HepG2 (cell line): Measurements from ENCODE around the gene DUOXA1. TPM values are rescaled to one million over a fixed set of nuclear protein-coding genes. Genes with fewer than 3 reads are reported as not detected.
"Not testable (repeated sequence)": the region's sequence is repeated elsewhere in the genome, so short reads cannot be mapped to it uniquely, and the experiment has no call there.

Experiments
- ATAC-seq: fragments of 200-7000 bp; cut with Tn5 transposase; 3 replicates; pipeline ENCODE4 v1.9.1; 2020; ENCODE audit warnings: mild to moderate bottlenecking, moderate library complexity
- BruUV-seq: library from RNA; stranded (reverse); fragments of 400-500 nt; replicated peaks from 2 replicates; lab custom pipeline; 2021; lab: Mats Ljungman, UMichigan
- CTCF ChIA-PET: fragments of 300-600 bp; formaldehyde crosslinking; extraction: SDS; loops from one replicate; lab custom pipeline; 2021; ENCODE audit warnings: low total read pairs, inconsistent platforms, low intra/inter-chr PET ratio; lab: Yijun Ruan, JAX
- POLR2A ChIA-PET: fragments of 350-600 bp; sonication (Branson Sonifier 250); formaldehyde crosslinking; loops from one replicate; lab custom pipeline; 2020; ENCODE audit warnings: antibody characterized with exemption, inconsistent platforms; lab: Yijun Ruan, JAX
- DNase-seq: peaks from one replicate; pipeline ENCODE4 v3.0.0-alpha.2; 2015; ENCODE audit warnings: low spot score
- FAIRE-seq: peaks from 3 replicates; lab custom pipeline; 2011; peaks lifted over from hg19 to GRCh38; lab: Jason Lieb, UNC
- H2AFZ ChIP-seq: one replicate; pipeline ENCODE4 v1.6.1; 2011; ENCODE audit warnings: low read length, inconsistent platforms
- H3K27ac ChIP-seq: fragments of 300-600 bp; 3 replicates; pipeline ENCODE4 v1.8.0; 2011; ENCODE audit warnings: mixed run types, mild to moderate bottlenecking, mixed read lengths, low read length, inconsistent platforms; ENCODE audit not compliant: insufficient read depth; ENCODE audit errors: extremely low read length
- H3K27me3 ChIP-seq, 2 experiments: fragments of 200-600 bp in 1 of 2; 2 replicates in 1 of 2; 3 replicates in 1 of 2; pipeline versions ENCODE4 v1.6.0 to v1.8.0; 2011; ENCODE audit warnings: low read length in 2 of 2, mild to moderate bottlenecking in 2 of 2, moderate library complexity in 2 of 2, inconsistent platforms in 1 of 2; ENCODE audit not compliant: insufficient read depth in 2 of 2, control insufficient read depth in 1 of 2
- H3K36me3 ChIP-seq, 2 experiments: fragments of 200-600 bp in 1 of 2; replicated peaks in 1 of 2; 2 replicates in 1 of 2; 3 replicates in 1 of 2; pipeline versions ENCODE4 v1.5.1 to v1.8.0; 2011; ENCODE audit warnings: low read length in 2 of 2, inconsistent platforms in 1 of 2; ENCODE audit not compliant: insufficient read depth in 2 of 2, control insufficient read depth in 1 of 2
- H3K4me1 ChIP-seq: 2 replicates; pipeline ENCODE4 v1.5.1; 2012; ENCODE audit warnings: low read length, inconsistent platforms; ENCODE audit not compliant: insufficient read depth
- H3K4me2 ChIP-seq: 2 replicates; pipeline ENCODE4 v1.6.0; 2011; ENCODE audit warnings: low read depth, low read length, inconsistent platforms
- H3K4me3 ChIP-seq, 3 experiments: fragments of 200-600 bp in 1 of 3; sonication (generic), shearing (Covaris generic) in 1 of 3; replicated peaks in 1 of 3; 2 replicates each; pipeline ENCODE4 v1.5.1; 2011 to 2016; ENCODE audit warnings: low read length in 3 of 3, inconsistent platforms in 2 of 3, low read depth in 2 of 3, mild to moderate bottlenecking in 2 of 3, control low read depth in 1 of 3, mixed read lengths in 1 of 3; ENCODE audit not compliant: insufficient read depth in 1 of 3
- H3K79me2 ChIP-seq: one replicate; pipeline ENCODE4 v1.6.1; 2011; ENCODE audit warnings: low read length, inconsistent platforms; ENCODE audit not compliant: insufficient read depth
- H3K9ac ChIP-seq: 2 replicates; pipeline ENCODE4 v1.6.0; 2011; ENCODE audit warnings: mild to moderate bottlenecking, low read depth, low read length, inconsistent platforms; ENCODE audit not compliant: insufficient read depth
- H3K9me3 ChIP-seq: 2 replicates; pipeline ENCODE4 v1.5.1; 2012; ENCODE audit warnings: mild to moderate bottlenecking, low read length
- H4K20me1 ChIP-seq: 2 replicates; pipeline ENCODE4 v1.6.0; 2011; ENCODE audit warnings: inconsistent platforms, mild to moderate bottlenecking, low read length, moderate library complexity; ENCODE audit not compliant: insufficient read depth
- CBX5 ChIP-seq: sonication (generic); formaldehyde crosslinking; IDR thresholded peaks from 2 replicates; pipeline ENCODE4 v1.4.0; 2020; ENCODE audit warnings: missing genetic modification reagents, borderline replicate concordance
- CEBPZ ChIP-seq: IDR thresholded peaks from 2 replicates; pipeline ENCODE4 v1.6.1; 2012; ENCODE audit warnings: low read length, improper control_type of control experiment
- JUNB ChIP-seq: sonication (generic); formaldehyde crosslinking; IDR thresholded peaks from 2 replicates; pipeline ENCODE4 v1.8.0; 2022; ENCODE audit warnings: missing genetic modification reagents, mild to moderate bottlenecking, borderline replicate concordance
- KDM3A ChIP-seq: IDR thresholded peaks from 2 replicates; pipeline ENCODE4 v1.6.1; 2018; ENCODE audit warnings: low read depth, missing compliant biosample characterization
- WGBS: methylation state at CpG from one replicate; pipeline ENCODE4 v1.1.6; 2017; ENCODE audit warnings: low lambda C conversion rate; 5-methylcytosine and 5-hydroxymethylcytosine counted together
- in situ Hi-C: cut with HindIII; loops from 2 replicates; pipeline ENCODE4 v1.10.0; 2017; ENCODE audit warnings: low pct_unique_long_range_greater_than_20kb; ENCODE audit not compliant: extremely low pct_ligation_motif_present
- intact Hi-C: fragments of 100-400 bp; cut with micrococcal nuclease; formaldehyde crosslinking; loops from one replicate; pipeline ENCODE4 v1.10.0; 2022; ENCODE audit not compliant: unreplicated experiment
- polyA plus RNA-seq, 8 experiments: library from polyadenylated mRNA; depleted of rRNA in 3 of 8; stranded (reverse) in 7 of 8; unstranded in 1 of 8; fragments of >200 nt; fragmentation: Illumina TruSeq in 4 of 8; extraction: Trizol in 4 of 8; gene quantifications; 2 replicates each; pipeline versions ENCODE4 v1.2.1 to v1.2.3, GENCODE V29; 2011 to 2016; ENCODE audit warnings: low read depth in 4 of 8, missing spikeins in 1 of 8, mixed read lengths in 1 of 8; ENCODE audit not compliant: insufficient read depth in 1 of 8
- total RNA-seq, 5 experiments: library from RNA; depleted of rRNA; stranded (reverse); fragments of >200 nt; fragmentation: Illumina TruSeq; extraction: Trizol; gene quantifications; 2 replicates each; pipeline ENCODE4 v1.2.3, GENCODE V29; 2016; ENCODE audit warnings: low read depth in 1 of 5
- TF ChIP-seq, protein P1 (sequence below): sonication (generic); formaldehyde crosslinking; IDR thresholded peaks from 2 replicates; pipeline ENCODE4 v1.4.0; 2020; ENCODE audit warnings: missing genetic modification reagents, mild to moderate bottlenecking, borderline replicate concordance
- TF ChIP-seq, protein P2 (sequence below): sonication (generic); formaldehyde crosslinking; IDR thresholded peaks from 2 replicates; pipeline ENCODE4 v1.5.0; 2020; ENCODE audit warnings: mild to moderate bottlenecking, missing genetic modification reagents, borderline replicate concordance

Gene DUOXA1
- total and polyA plus RNA-seq, 2 of the 13 experiments (the other 11 are each of a cell fraction or from before 2014, with no cell fraction given): not detected

DNA sequence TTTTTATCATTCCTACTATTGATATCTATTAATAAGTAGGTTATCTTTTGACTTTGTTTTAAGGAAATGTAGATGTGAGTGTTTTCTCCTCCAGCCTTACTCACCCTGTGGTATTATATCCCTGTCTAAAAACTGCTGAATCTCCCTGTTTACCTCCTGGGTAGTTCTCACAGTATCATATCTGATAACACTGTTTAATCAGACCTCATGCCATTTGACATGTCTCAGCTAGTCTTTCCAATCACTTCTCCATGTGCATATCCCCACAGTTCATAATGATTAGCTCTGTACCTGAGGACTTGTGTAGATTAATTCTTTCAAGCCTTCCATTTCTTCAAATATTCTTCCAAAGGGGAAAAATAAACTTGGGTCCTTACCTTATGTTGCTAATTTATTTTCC lies 46.5 kb downstream of the DUOXA1 start:
- H3K4me2 ChIP-seq: no peak overlapping the region
- no peak for FAIRE-seq
- CTCF ChIA-PET: no interaction called here

GRCh38 chr15:45082412-45082811 lies 47.3 kb downstream of the DUOXA1 start:
- BruUV-seq, CTCF ChIA-PET, H4K20me1 ChIP-seq, H3K36me3 ChIP-seq, H2AFZ ChIP-seq, H3K27me3 ChIP-seq, ATAC-seq, DNase-seq, H3K9ac ChIP-seq, H3K4me2 ChIP-seq, POLR2A ChIA-PET, H3K27ac ChIP-seq, intact Hi-C loops, FAIRE-seq, H3K9me3 ChIP-seq, H3K79me2 ChIP-seq, H3K4me3 ChIP-seq, in situ Hi-C loops: not testable (repeated sequence)
- peaks cover 17% of the 10 kb centered on the region for H3K4me1 ChIP-seq
- WGBS: 61% methylated on average over 6 of the region's 10 CpGs

More for the DNA sequence above, 46.5 kb downstream of the DUOXA1 start:
- Histone ChIP-seq H3K27me3 (no peaks in the 10 kb centered on the region), H3K4me1 (peaks cover 24% of the 10 kb centered on the region), H3K27ac (no peak overlapping the region), H3K9me3 (no peaks in the 10 kb centered on the region), H4K20me1 (no peaks in the 10 kb centered on the region), H2AFZ (no peak overlapping the region), H3K36me3 (no peaks in the 10 kb centered on the region), H3K4me3 (no peak overlapping the region), H3K79me2 (no peaks in the 10 kb centered on the region), H3K9ac (no peak overlapping the region)
- DNase-seq (peak; percentile 35), ATAC-seq (no peak)
- intact Hi-C loops (no loop called here), in situ Hi-C loops (no loop called here)
- no TSS peak for BruUV-seq
- no peak for TF ChIP-seq CEBPZ
- TF ChIP-seq JUNB (CRISPR knock-in tag): no peak
- no peak for TF ChIP-seq CBX5 (CRISPR knock-in tag)
- TF ChIP-seq, protein P1, sequence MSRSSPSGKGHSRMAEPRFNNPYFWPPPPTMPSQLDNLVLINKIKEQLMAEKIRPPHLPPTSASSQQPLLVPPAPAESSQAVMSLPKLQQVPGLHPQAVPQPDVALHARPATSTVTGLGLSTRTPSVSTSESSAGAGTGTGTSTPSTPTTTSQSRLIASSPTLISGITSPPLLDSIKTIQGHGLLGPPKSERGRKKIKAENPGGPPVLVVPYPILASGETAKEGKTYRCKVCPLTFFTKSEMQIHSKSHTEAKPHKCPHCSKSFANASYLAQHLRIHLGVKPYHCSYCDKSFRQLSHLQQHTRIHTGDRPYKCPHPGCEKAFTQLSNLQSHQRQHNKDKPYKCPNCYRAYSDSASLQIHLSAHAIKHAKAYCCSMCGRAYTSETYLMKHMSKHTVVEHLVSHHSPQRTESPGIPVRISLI: no peak
- TF ChIP-seq, protein P2, sequence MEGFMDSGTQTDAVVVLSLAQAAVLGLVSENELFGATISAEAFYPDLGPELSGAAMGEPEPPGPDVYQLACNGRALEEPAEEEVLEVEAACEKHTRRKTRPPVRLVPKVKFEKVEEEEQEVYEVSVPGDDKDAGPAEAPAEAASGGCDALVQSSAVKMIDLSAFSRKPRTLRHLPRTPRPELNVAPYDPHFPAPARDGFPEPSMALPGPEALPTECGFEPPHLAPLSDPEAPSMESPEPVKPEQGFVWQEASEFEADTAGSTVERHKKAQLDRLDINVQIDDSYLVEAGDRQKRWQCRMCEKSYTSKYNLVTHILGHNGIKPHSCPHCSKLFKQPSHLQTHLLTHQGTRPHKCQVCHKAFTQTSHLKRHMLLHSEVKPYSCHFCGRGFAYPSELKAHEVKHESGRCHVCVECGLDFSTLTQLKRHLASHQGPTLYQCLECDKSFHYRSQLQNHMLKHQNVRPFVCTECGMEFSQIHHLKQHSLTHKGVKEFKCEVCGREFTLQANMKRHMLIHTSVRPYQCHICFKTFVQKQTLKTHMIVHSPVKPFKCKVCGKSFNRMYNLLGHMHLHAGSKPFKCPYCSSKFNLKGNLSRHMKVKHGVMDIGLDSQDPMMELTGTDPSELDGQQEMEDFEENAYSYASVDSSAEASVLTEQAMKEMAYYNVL: no peak
- no peak for TF ChIP-seq KDM3A (CRISPR knock-in tag)
- POLR2A ChIA-PET: no interaction called here
